ENCODE measurements around the gene LHX5. TPM values are rescaled to one million over a fixed set of nuclear protein-coding genes. Genes with fewer than 3 reads are reported as not detected.

LHX5 gene
- total and polyA plus RNA-seq, 4 donors, result not detected

GRCh38 chr12:113436586-113436985 lies 35.1 kb downstream of the LHX5 start:
- Histone ChIP-seq H3K9ac (ENCODE audit: insufficient read depth in 1 of 2, low read length in 2 of 2) (no peak overlapping the region), H3K27me3 (ENCODE audit: control insufficient read depth in 3 of 3, insufficient read depth in 3 of 3, low read length in 2 of 3) (peaks cover 0 to 9% (median 8%) of the 10 kb centered on the region in 3 donors), H3K9me3 (ENCODE audit: control insufficient read depth in 4 of 4, insufficient read depth in 3 of 4, low read length in 3 of 4) (no peaks in the 10 kb centered on the region), H3K36me3 (ENCODE audit: control insufficient read depth in 4 of 4, insufficient read depth in 4 of 4, low read length in 4 of 4) (no peaks in the 10 kb centered on the region), H3K4me1 (ENCODE audit: control insufficient read depth in 5 of 5, insufficient read depth in 5 of 5, low read length in 5 of 5) (no peaks in the 10 kb centered on the region), H3K27ac (ENCODE audit: low read depth in 1 of 2, low read length in 1 of 2) (no peak overlapping the region), H3K4me3 (no peak overlapping the region)
- DNase-seq (no peak), ATAC-seq (ENCODE audit: insufficient read depth, low FRiP score) (no peak)
- TF ChIP-seq CTCF (IDR thresholded peaks at IDR 0.05; ENCODE audit: control extremely low read depth, extremely low read depth), result no peak
- WGBS, 2 donors, result 80 to 87% methylated on average over 6 of the region's 6 CpGs

- ATAC-seq (ENCODE audit: insufficient read depth, low FRiP score), result no peak
- Histone ChIP-seq H3K27ac (ENCODE audit: low read depth in 1 of 2, low read length in 1 of 2) (no peak overlapping the region), H3K36me3 (ENCODE audit: control insufficient read depth in 4 of 4, insufficient read depth in 4 of 4, low read length in 4 of 4) (no peaks in the 10 kb centered on the region), H3K9me3 (ENCODE audit: control insufficient read depth in 4 of 4, insufficient read depth in 3 of 4, low read length in 3 of 4) (peaks cover 0 to 2% (median 0%) of the 10 kb centered on the region in 4 donors), H3K4me1 (ENCODE audit: control insufficient read depth in 5 of 5, insufficient read depth in 5 of 5, low read length in 5 of 5) (no peaks in the 10 kb centered on the region), H3K27me3 (ENCODE audit: control insufficient read depth in 3 of 3, insufficient read depth in 3 of 3, low read length in 2 of 3) (peaks cover 0 to 7% (median 1%) of the 10 kb centered on the region in 3 donors), H3K4me3 (no peak overlapping the region), H3K9ac (ENCODE audit: insufficient read depth in 1 of 2, low read length in 2 of 2) (no peak overlapping the region)
- DNase-seq, result no peak
- TF ChIP-seq CTCF (IDR thresholded peaks at IDR 0.05; ENCODE audit: control extremely low read depth, extremely low read depth), result no peak
- 84 to 87% methylated on average over 5 of the region's 5 CpGs for WGBS, 2 donors
Measured at GRCh38 chr12:113435367-113435766, 36.3 kb downstream of the LHX5 start.

- H3K27ac ChIP-seq (ENCODE audit: low read depth in 1 of 2, low read length in 1 of 2), result no peak overlapping the region
- H3K4me3 ChIP-seq, result no peak overlapping the region
- no peak overlapping the region for H3K9ac ChIP-seq (ENCODE audit: insufficient read depth in 1 of 2, low read length in 2 of 2)
- ATAC-seq (ENCODE audit: insufficient read depth, low FRiP score), result no peak
- TF ChIP-seq CTCF (IDR thresholded peaks at IDR 0.05; ENCODE audit: control extremely low read depth, extremely low read depth), result no peak
- no peaks in the 10 kb centered on the region for H3K27me3 ChIP-seq (ENCODE audit: control insufficient read depth in 3 of 3, insufficient read depth in 3 of 3, low read length in 2 of 3)
- H3K36me3 ChIP-seq (ENCODE audit: control insufficient read depth in 4 of 4, insufficient read depth in 4 of 4, low read length in 4 of 4), result no peaks in the 10 kb centered on the region
- H3K4me1 ChIP-seq (ENCODE audit: control insufficient read depth in 5 of 5, insufficient read depth in 5 of 5, low read length in 5 of 5), result no peaks in the 10 kb centered on the region
- no peak for DNase-seq
- peaks cover 0 to 4% (median 0%) of the 10 kb centered on the region in 4 donors for H3K9me3 ChIP-seq (ENCODE audit: control insufficient read depth in 4 of 4, insufficient read depth in 3 of 4, low read length in 3 of 4)
Measured at GRCh38 chr12:113432986-113433385, 38.7 kb downstream of the LHX5 start.

GRCh38 chr12:113428482-113428881 lies 43.2 kb downstream of the LHX5 start:
- H3K27ac ChIP-seq (ENCODE audit: low read depth in 1 of 2, low read length in 1 of 2), result no peak overlapping the region
- no peak for TF ChIP-seq CTCF (IDR thresholded peaks at IDR 0.05; ENCODE audit: control extremely low read depth, extremely low read depth)
- ATAC-seq (ENCODE audit: insufficient read depth, low FRiP score), result no peak

More at GRCh38 chr12:113428482-113428881, 43.2 kb downstream of the LHX5 start:
- Histone ChIP-seq H3K36me3 (ENCODE audit: control insufficient read depth in 4 of 4, insufficient read depth in 4 of 4, low read length in 4 of 4) (no peaks in the 10 kb centered on the region), H3K9ac (ENCODE audit: insufficient read depth in 1 of 2, low read length in 2 of 2) (no peak overlapping the region), H3K4me1 (ENCODE audit: control insufficient read depth in 5 of 5, insufficient read depth in 5 of 5, low read length in 5 of 5) (peaks cover 0 to 2% (median 0%) of the 10 kb centered on the region in 5 donors), H3K4me3 (no peak overlapping the region), H3K27me3 (ENCODE audit: control insufficient read depth in 3 of 3, insufficient read depth in 3 of 3, low read length in 2 of 3) (no peaks in the 10 kb centered on the region), H3K9me3 (ENCODE audit: control insufficient read depth in 4 of 4, insufficient read depth in 3 of 4, low read length in 3 of 4) (peaks cover 0 to 4% (median 0%) of the 10 kb centered on the region in 4 donors)
- DNase-seq, result no peak
- 78 to 81% methylated on average over 1 of the region's 1 CpG for WGBS, 2 donors
